Psoas muscle (tissue), 8 donors: Measurements from ENCODE around the gene ARL6IP6. TPM values are rescaled to one million over a fixed set of nuclear protein-coding genes. Genes with fewer than 3 reads are reported as not detected.

Experiments
- ATAC-seq, 4 donors: fragments of 200-7000 bp; cut with Tn5 transposase; one replicate each; pipeline ENCODE4 v1.9.1; 2020; ENCODE audit warnings: moderate library complexity in 3 of 4, mild to moderate bottlenecking in 2 of 4
- DNase-seq, 2 donors: peaks; one replicate each; pipeline ENCODE4 v3.0.0-alpha.2; 2020
- H3K27ac ChIP-seq: fragments of 200-600 bp; one replicate; pipeline ENCODE4 v1.8.0; 2022
- H3K27me3 ChIP-seq, 3 donors: fragments of 200-600 bp in 1 of 3; one replicate each; pipeline versions ENCODE4 v1.6.1 to v1.8.0; 2013 to 2022; ENCODE audit warnings: low read length in 2 of 3, mild to moderate bottlenecking in 2 of 3, moderate library complexity in 1 of 3; ENCODE audit not compliant: insufficient read depth in 3 of 3
- H3K36me3 ChIP-seq, 2 donors: fragments of 200-600 bp in 1 of 2; one replicate each; pipeline versions ENCODE4 v1.6.1 to v1.8.0; 2013 to 2022; ENCODE audit warnings: low read depth in 1 of 2, mild to moderate bottlenecking in 1 of 2, moderate library complexity in 1 of 2; ENCODE audit not compliant: insufficient read depth in 1 of 2
- H3K4me1 ChIP-seq: fragments of 200-600 bp; one replicate; pipeline ENCODE4 v1.8.0; 2022
- H3K4me3 ChIP-seq: fragments of 200-600 bp; one replicate; pipeline ENCODE4 v1.8.0; 2022; ENCODE audit warnings: mild to moderate bottlenecking
- H3K9me3 ChIP-seq: fragments of 200-600 bp; one replicate; pipeline ENCODE4 v1.8.0; 2022
- WGBS, 3 donors: extraction: QIAGEN DNeasy Blood & Tissue Kit; methylation state at CpG; one replicate each; pipeline versions ENCODE4 v1.1.6 to v1.1.7; 2013; 5-methylcytosine and 5-hydroxymethylcytosine counted together
- intact Hi-C, 2 donors: fragments of 100-400 bp; cut with DNase I; formaldehyde crosslinking; loops; one replicate each; pipeline versions ENCODE4 v1.11.0 to v1.14.2; 2022
- polyA plus RNA-seq, 3 donors: library from polyadenylated mRNA; stranded (reverse); fragments of 200-250 nt; gene quantifications; one replicate each; pipeline ENCODE4 v1.2.3, GENCODE V29; 2013
- total RNA-seq, 4 donors: library from RNA; stranded (reverse); fragmentation: NEBNext Ultra II Directional in 2 of 4; extraction: Animal tissue kit (Norgen Biotek cat#: 25700) in 2 of 4; gene quantifications; one replicate each; pipeline versions ENCODE4 v1.2.1 to v1.2.4, GENCODE V29; 2021 to 2023
- TF ChIP-seq, protein P1 (sequence below): fragments of 200-600 bp; IDR thresholded peaks from one replicate; pipeline ENCODE4 v1.8.0; 2022; ENCODE audit warnings: antibody characterized with exemption
- donor health status: healthy with polysubstance abuse.
- donor health status: DM: no; HTN: no; CAD: no; lungs with moderate emphysema.
- donor health status: Bipolar disorder and iron deficiency.
- donor health status: healthy.
- donor health status: DM: yes; HTN: yes; CAD: no.
- donor health status: DM: no; HTN: no; CAD: no.
- donor health status: DM: no; HTN: no; CAD: no.
- donor health status: DM: yes; HTN: yes; CAD: no.

The ARL6IP6 gene
- total and polyA plus RNA-seq, 7 donors: 3.0 to 7.8 (median 5.2) TPM

DNA sequence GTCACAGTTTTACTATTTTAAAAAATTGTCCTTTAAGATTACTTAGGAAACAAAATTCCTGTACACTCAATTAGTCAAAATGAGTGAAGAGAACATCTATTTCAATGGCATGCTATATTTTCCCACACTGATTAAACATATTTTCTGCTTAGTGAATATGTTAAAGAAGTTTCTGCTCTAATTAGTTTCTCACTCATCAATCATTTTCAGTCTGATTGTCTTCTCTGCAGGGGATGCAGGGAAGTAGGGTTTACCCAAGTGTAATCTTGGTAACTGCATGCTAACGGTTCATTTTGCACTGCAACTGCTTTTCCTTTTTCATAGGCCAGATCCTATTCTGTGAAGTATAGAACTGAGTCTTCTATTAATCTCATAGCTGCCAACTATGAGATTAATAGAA, 78.5 kb downstream of the ARL6IP6 start:
- Histone ChIP-seq H3K4me3 (no peak overlapping the region), H3K36me3 (no peaks in the 10 kb centered on the region), H3K4me1 (no peaks in the 10 kb centered on the region), H3K27ac (no peak overlapping the region), H3K9me3 (no peaks in the 10 kb centered on the region), H3K27me3 (no peaks in the 10 kb centered on the region)
- no peak for DNase-seq
- intact Hi-C loops: no loop called here
- ATAC-seq: no peak
- TF ChIP-seq, protein P1, sequence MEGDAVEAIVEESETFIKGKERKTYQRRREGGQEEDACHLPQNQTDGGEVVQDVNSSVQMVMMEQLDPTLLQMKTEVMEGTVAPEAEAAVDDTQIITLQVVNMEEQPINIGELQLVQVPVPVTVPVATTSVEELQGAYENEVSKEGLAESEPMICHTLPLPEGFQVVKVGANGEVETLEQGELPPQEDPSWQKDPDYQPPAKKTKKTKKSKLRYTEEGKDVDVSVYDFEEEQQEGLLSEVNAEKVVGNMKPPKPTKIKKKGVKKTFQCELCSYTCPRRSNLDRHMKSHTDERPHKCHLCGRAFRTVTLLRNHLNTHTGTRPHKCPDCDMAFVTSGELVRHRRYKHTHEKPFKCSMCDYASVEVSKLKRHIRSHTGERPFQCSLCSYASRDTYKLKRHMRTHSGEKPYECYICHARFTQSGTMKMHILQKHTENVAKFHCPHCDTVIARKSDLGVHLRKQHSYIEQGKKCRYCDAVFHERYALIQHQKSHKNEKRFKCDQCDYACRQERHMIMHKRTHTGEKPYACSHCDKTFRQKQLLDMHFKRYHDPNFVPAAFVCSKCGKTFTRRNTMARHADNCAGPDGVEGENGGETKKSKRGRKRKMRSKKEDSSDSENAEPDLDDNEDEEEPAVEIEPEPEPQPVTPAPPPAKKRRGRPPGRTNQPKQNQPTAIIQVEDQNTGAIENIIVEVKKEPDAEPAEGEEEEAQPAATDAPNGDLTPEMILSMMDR: no peak
- WGBS, 3 donors: 38 to 56% (median 44%) methylated on average over 1 of the region's 1 CpG

DNA sequence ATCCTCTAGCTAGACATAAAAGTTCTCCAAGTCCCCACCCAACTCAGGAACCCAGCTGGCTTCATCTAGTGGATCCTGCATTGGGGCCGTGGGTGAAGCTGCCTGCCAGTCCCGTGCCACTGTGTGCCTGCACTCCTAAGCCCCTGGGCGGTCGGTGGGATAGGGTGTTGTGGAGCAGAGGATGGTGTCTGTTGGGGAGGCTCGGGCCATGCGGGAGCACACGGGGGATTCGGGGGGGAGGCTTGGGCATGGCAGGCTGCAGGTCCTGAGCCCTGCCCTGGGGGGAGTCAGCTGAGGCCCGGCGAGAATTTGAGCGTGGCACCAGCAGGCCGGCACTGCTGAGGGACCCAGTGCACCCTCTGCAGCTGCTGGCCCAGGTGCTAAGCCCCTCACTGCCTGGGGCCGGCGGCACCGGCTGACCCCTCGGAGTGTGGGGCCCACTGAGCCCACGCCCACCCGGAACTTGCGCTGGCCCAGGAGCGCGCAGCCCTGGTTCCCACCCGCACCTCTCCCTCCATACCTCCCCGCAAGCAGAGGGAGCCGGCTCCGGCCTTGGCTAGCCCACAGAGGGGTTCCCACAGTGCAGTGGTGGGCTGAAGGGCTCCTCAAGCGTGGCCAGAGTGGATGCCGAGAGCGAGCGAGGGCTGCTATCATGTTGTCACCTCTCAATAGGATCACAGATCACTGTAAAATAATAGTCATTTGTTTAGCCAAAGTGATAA, 86.4 kb downstream of the ARL6IP6 start:
- Histone ChIP-seq H3K27ac (no peak overlapping the region), H3K4me3 (no peak overlapping the region), H3K4me1 (no peaks in the 10 kb centered on the region), H3K36me3 (no peaks in the 10 kb centered on the region), H3K9me3 (no peaks in the 10 kb centered on the region), H3K27me3 (no peaks in the 10 kb centered on the region)
- WGBS, 3 donors: 93 to 94% (median 93%) methylated on average over 29 of the region's 29 CpGs
- TF ChIP-seq, protein P1: no peak
- DNase-seq: no peak
- intact Hi-C loops: no loop called here
- no peak for ATAC-seq

DNA sequence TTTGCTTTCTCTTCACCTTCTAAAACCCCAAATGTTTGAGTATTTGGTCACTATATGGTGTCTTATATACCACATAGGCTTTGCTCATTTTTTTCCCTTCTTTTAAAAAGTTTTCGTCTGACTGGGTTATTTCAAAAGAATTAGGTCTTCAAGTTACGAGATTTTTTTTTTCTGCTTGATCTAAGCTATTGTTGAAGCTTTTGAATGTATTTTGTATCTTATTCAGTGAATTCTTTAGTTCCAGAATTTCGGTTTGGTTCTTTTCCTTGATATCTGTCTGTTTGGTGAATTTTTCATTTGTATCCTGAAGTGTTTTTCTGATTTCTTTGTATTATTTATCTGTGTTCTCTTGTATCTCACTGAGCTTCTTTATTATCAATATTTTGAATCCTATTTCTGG, 93.5 kb downstream of the ARL6IP6 start:
- DNase-seq: no peak
- H3K27me3 ChIP-seq: no peaks in the 10 kb centered on the region
- no peaks in the 10 kb centered on the region for H3K36me3 ChIP-seq
- no peak for ATAC-seq
- WGBS, 3 donors: 87 to 91% (median 87%) methylated on average over 3 of the region's 3 CpGs
- H3K4me1 ChIP-seq: no peaks in the 10 kb centered on the region
- no peak overlapping the region for H3K27ac ChIP-seq
- intact Hi-C loops: no loop called here
- no peaks in the 10 kb centered on the region for H3K9me3 ChIP-seq
- TF ChIP-seq, protein P1: no peak
- no peak overlapping the region for H3K4me3 ChIP-seq

Other genes with a start within 250 kb of the ARL6IP6 start
- 10 to 100 TPM; 38.7 to 53.7 (median 45.8) TPM for gene PRPF40A, start 1.2 kb upstream of the ARL6IP6 start, total RNA-seq
- 10 to 100 TPM; 19.6 to 51.8 (median 28.2) TPM for gene PRPF40A, start 1.2 kb upstream of the ARL6IP6 start, polyA plus RNA-seq